ENCODE measurements around the gene TRIP6. TPM values are rescaled to one million over a fixed set of nuclear protein-coding genes. Genes with fewer than 3 reads are reported as not detected.

Gene TRIP6
- total RNA-seq, 1 donor from 2014 or later: 99.9 TPM

DNA sequence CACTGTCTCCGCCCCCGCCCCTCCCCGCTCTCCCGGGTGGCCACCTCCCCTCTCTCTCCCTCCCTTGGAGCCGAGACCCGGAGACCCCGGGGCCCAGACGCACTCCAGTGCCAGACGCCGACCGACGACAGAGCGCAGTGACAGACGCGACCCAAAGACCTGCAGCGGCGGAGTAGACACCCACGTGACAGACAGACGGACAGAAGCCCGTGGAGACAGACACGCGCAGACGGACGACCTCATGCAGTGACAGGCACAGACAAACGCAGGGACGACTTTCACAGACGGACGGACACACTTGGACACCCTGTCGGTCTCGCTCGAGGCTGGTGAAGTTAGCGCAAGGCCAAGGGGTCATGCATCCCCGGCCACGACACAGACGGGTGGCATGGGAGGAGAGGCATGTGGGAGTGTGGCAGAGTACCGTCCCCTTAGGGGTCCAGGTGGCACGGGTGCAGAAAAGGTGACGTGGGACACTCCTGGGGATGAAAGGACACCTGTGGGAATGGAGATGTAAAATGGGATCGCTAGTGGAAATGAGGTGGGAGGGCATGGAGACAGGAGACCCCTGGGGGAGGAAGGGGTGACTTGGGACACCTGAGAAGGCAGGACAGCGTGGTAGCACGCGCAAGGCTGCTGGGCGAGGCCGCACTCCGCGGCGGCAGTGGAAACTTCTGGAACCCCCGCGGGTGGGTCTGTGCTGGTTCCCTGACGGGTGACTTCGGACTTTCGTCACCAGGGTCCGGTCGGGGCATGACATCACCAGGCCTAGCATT lies 29.0 kb downstream of the TRIP6 start:
- Mint-ChIP-seq H3K27me3 (ENCODE audit: low read depth, unreplicated experiment) (peaks cover 27% of the 10 kb centered on the region), H3K4me1 (ENCODE audit: low read depth, unreplicated experiment) (peaks cover 12% of the 10 kb centered on the region), H3K27ac (ENCODE audit: unreplicated experiment) (peak overlapping the region; percentile 86), H3K36me3 (ENCODE audit: low read depth, unreplicated experiment) (no peaks in the 10 kb centered on the region), H3K9me3 (ENCODE audit: unreplicated experiment) (peaks cover 2% of the 10 kb centered on the region), H3K4me3 (ENCODE audit: unreplicated experiment) (peak overlapping the region; percentile 88)
- peaks cover 16% of the 10 kb centered on the region for H3K4me1 ChIP-seq (ENCODE audit: insufficient read depth, low read length)
- H3K36me3 ChIP-seq (ENCODE audit: insufficient read depth, low read length): no peaks in the 10 kb centered on the region
- H3K79me2 ChIP-seq (ENCODE audit: insufficient read depth, low read length): no peaks in the 10 kb centered on the region
- H3K27me3 ChIP-seq (ENCODE audit: insufficient read depth, low read length): peaks cover 10% of the 10 kb centered on the region
- FAIRE-seq (no peak), DNase-seq (ENCODE audit: low read depth) (no peak)
- H3K9me3 ChIP-seq (ENCODE audit: insufficient read depth, low read depth, low read length): no peaks in the 10 kb centered on the region
- TF ChIP-seq CTCF (IDR thresholded peaks at IDR 0.05; ENCODE audit: insufficient read depth, low read depth, low read length): no peak
- TF ChIP-seq EZH2 (IDR thresholded peaks at IDR 0.05; ENCODE audit: insufficient read depth, low read length): peak; percentile 97
- peak overlapping the region; percentile 29 for H3K4me3 ChIP-seq (ENCODE audit: insufficient read depth, low read depth, low read length)
- H3K9ac ChIP-seq (ENCODE audit: low read length): no peak overlapping the region
- no peak overlapping the region for H2AFZ ChIP-seq (ENCODE audit: low read depth, low read length)
- H4K20me1 ChIP-seq (ENCODE audit: insufficient read depth, low read length): no peaks in the 10 kb centered on the region
- peak overlapping the region; percentile 70 for H3K4me2 ChIP-seq (ENCODE audit: low read length)
- no peak overlapping the region for H3K27ac ChIP-seq (ENCODE audit: low read depth, low read length)

- no peak overlapping the region for H3K4me3 ChIP-seq (ENCODE audit: insufficient read depth, low read depth, low read length)
- Mint-ChIP-seq H3K4me1 (ENCODE audit: low read depth, unreplicated experiment) (peaks cover 6% of the 10 kb centered on the region), H3K4me3 (ENCODE audit: unreplicated experiment) (peak overlapping the region; percentile 88), H3K27me3 (ENCODE audit: low read depth, unreplicated experiment) (peaks cover 27% of the 10 kb centered on the region), H3K36me3 (ENCODE audit: low read depth, unreplicated experiment) (no peaks in the 10 kb centered on the region), H3K27ac (ENCODE audit: unreplicated experiment) (no peak overlapping the region), H3K9me3 (ENCODE audit: unreplicated experiment) (peaks cover 2% of the 10 kb centered on the region)
- H4K20me1 ChIP-seq (ENCODE audit: insufficient read depth, low read length): no peaks in the 10 kb centered on the region
- no peak for DNase-seq (ENCODE audit: low read depth)
- peaks cover 8% of the 10 kb centered on the region for H3K4me1 ChIP-seq (ENCODE audit: insufficient read depth, low read length)
- H3K9me3 ChIP-seq (ENCODE audit: insufficient read depth, low read depth, low read length): no peaks in the 10 kb centered on the region
- TF ChIP-seq CTCF (IDR thresholded peaks at IDR 0.05; ENCODE audit: insufficient read depth, low read depth, low read length): peak; percentile 43
- no peak for TF ChIP-seq EZH2 (IDR thresholded peaks at IDR 0.05; ENCODE audit: insufficient read depth, low read length)
- no peak overlapping the region for H3K9ac ChIP-seq (ENCODE audit: low read length)
- no peaks in the 10 kb centered on the region for H3K79me2 ChIP-seq (ENCODE audit: insufficient read depth, low read length)
- no peaks in the 10 kb centered on the region for H3K36me3 ChIP-seq (ENCODE audit: insufficient read depth, low read length)
- peak overlapping the region; percentile 41 for H2AFZ ChIP-seq (ENCODE audit: low read depth, low read length)
- FAIRE-seq: no peak
- no peak overlapping the region for H3K27ac ChIP-seq (ENCODE audit: low read depth, low read length)
- peaks cover 10% of the 10 kb centered on the region for H3K27me3 ChIP-seq (ENCODE audit: insufficient read depth, low read length)
- peak overlapping the region; percentile 70 for H3K4me2 ChIP-seq (ENCODE audit: low read length)
These were observed 29.8 kb downstream of the TRIP6 start for GRCh38 chr7:100896732-100897608.

All from astrocyte (in vitro differentiated cells and primary cell).